IgD-negative memory B cell (primary cell): ENCODE measurements around the gene TTC32. TPM values are rescaled to one million over a fixed set of nuclear protein-coding genes. Genes with fewer than 3 reads are reported as not detected.

Source experiments
- H3K27ac Mint-ChIP-seq, 3 donors: one replicate each; pipeline ENCODE4 v1.8.0; 2020 to 2022; ENCODE audit warnings: mild to moderate bottlenecking in 3 of 3, mixed read lengths in 3 of 3, moderate library complexity in 1 of 3
- H3K27me3 Mint-ChIP-seq: one replicate; pipeline ENCODE4 v1.8.0; 2021; ENCODE audit warnings: mixed read lengths
- H3K36me3 Mint-ChIP-seq: one replicate; pipeline ENCODE4 v1.8.0; 2020; ENCODE audit warnings: mild to moderate bottlenecking, mixed read lengths
- H3K4me1 Mint-ChIP-seq, 3 donors: one replicate each; pipeline ENCODE4 v1.8.0; 2020 to 2022; ENCODE audit warnings: mixed read lengths in 3 of 3, mild to moderate bottlenecking in 1 of 3
- H3K4me3 Mint-ChIP-seq, 4 donors: one replicate each; pipeline ENCODE4 v1.8.0; 2020 to 2022; ENCODE audit warnings: mild to moderate bottlenecking in 4 of 4, mixed read lengths in 4 of 4, moderate library complexity in 3 of 4
- H3K9me3 Mint-ChIP-seq, 3 donors: one replicate each; pipeline ENCODE4 v1.8.0; 2020 to 2021; ENCODE audit warnings: mixed read lengths in 3 of 3, mild to moderate bottlenecking in 1 of 3
- polyA plus RNA-seq: library from polyadenylated mRNA; unstranded; fragments of 300-500 nt; fragmentation: Illumina TruSeq; gene quantifications from one replicate; pipeline ENCODE4 v1.2.3, GENCODE V29; 2021

The TTC32 gene
- polyA plus RNA-seq, 1 donor from 2014 or later, result 18.3 TPM

DNA sequence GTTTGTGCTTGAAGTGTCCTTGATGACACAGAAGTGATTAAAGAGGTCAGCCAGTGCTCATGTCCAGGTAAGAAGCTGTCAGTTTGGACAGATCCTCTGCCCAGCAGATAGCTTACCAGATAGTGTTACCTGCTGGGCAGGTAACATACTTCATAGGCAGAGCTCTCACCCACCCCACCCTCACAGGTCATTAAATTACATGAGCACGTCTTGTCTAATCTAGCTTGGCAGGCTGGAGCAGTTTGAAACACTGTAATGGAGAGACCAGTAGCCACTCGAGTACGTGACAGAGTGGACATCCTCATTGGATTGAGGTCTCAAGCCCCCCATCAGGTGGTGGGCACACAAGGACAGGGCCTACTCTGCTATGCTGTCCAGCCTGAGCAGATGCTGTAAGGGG, 27.1 kb downstream of the TTC32 start:
- peaks cover 3% of the 10 kb centered on the region for H3K36me3 Mint-ChIP-seq
- peaks cover 2 to 4% (median 3%) of the 10 kb centered on the region in 3 donors for H3K4me1 Mint-ChIP-seq
- no peak overlapping the region for H3K27ac Mint-ChIP-seq
- no peak overlapping the region for H3K4me3 Mint-ChIP-seq
- H3K27me3 Mint-ChIP-seq, result no peaks in the 10 kb centered on the region
- H3K9me3 Mint-ChIP-seq, result no peaks in the 10 kb centered on the region

DNA sequence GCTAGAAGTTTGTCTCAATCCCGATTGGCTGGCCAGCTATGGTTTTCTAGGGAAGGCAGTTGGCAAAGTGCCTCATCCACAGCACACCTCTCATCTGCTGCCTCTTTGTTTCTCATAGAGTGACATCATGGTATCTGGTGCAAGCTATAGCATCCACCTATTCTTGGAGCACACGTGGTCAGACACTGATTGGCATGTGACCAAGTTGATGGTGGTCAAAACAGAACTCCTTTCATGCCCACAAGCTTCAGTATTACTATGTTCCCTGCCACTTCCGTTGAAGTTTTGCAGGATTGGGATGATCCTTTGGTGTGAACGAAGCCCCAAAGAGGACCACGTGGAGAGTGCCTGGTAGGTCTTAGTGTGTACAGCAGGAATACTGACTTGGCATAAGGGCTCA, 28.8 kb downstream of the TTC32 start:
- Mint-ChIP-seq H3K9me3 (no peaks in the 10 kb centered on the region), H3K4me3 (no peak overlapping the region), H3K27me3 (no peaks in the 10 kb centered on the region), H3K4me1 (peaks cover 10 to 17% (median 14%) of the 10 kb centered on the region in 3 donors), H3K27ac (no peak overlapping the region), H3K36me3 (peaks cover 3% of the 10 kb centered on the region)

DNA sequence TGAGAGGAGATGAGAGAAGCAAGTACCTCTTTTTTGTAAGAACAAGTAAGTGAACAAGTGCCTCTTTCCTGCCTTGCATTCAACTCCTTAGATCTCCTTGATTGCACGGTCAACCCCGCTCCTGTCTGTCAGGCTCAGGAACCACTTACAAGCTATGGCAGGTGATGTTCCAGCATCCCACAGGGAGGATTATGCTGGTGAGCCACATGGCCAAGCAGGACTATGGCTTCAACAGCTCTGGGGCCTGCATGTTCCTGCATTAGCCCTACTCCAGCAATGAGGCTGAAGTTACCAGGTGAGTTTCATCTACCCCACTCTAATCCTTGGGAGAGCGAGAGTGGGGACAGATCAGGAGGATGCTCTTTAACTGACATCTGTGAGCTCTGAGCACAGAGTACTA, 29.5 kb downstream of the TTC32 start:
- Mint-ChIP-seq H3K27ac (no peak overlapping the region), H3K4me3 (no peak overlapping the region), H3K4me1 (peaks cover 14 to 18% (median 15%) of the 10 kb centered on the region in 3 donors), H3K36me3 (no peaks in the 10 kb centered on the region), H3K27me3 (no peaks in the 10 kb centered on the region), H3K9me3 (no peaks in the 10 kb centered on the region)

DNA sequence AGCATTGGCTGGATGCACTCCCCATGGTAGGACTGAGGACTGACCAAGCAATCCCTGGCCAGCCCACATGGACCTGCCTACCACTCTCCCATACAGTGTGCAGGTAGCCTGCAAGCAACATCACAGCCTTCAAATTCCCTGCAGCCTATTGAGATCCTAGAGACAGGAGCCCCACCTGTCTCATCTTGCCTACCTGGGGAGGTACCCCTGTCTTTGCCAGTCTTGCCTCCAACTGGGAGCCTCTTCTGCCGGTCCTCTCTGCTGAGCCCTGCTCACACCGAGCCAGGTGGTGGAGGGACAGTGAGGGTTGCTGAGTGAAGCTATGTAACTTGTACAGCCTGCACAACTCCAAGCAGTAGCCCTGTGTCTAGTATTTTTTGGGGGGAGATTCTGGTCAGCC, 29.9 kb downstream of the TTC32 start:
- Mint-ChIP-seq H3K27ac (no peak overlapping the region), H3K9me3 (no peaks in the 10 kb centered on the region), H3K36me3 (no peaks in the 10 kb centered on the region), H3K27me3 (no peaks in the 10 kb centered on the region), H3K4me1 (peaks cover 14 to 18% (median 15%) of the 10 kb centered on the region in 3 donors), H3K4me3 (no peak overlapping the region)

DNA sequence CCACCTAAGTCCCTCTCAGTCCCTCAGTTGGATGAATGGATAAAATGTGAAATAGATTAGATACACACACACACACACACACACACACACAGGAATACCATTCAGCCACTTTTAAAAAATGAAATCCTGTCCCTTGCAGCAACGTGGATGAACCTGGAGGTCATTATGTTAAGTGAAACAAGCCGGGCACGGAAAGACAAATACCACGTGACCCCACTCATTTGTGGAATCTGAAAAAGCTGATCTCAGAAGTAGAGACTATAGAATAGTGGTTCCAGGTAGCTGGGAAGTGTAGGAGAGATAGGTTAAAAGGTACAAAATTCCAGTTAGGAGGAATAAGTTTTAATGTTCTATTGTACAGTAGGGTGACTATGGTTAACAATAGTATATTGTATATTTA, 31.0 kb downstream of the TTC32 start:
- H3K27ac Mint-ChIP-seq, result no peak overlapping the region
- peaks cover 14 to 18% (median 15%) of the 10 kb centered on the region in 3 donors for H3K4me1 Mint-ChIP-seq
- no peaks in the 10 kb centered on the region for H3K36me3 Mint-ChIP-seq
- peak overlapping the region in 1 of 4 donors; percentile 95 for H3K4me3 Mint-ChIP-seq
- H3K9me3 Mint-ChIP-seq, result no peaks in the 10 kb centered on the region
- no peaks in the 10 kb centered on the region for H3K27me3 Mint-ChIP-seq

DNA sequence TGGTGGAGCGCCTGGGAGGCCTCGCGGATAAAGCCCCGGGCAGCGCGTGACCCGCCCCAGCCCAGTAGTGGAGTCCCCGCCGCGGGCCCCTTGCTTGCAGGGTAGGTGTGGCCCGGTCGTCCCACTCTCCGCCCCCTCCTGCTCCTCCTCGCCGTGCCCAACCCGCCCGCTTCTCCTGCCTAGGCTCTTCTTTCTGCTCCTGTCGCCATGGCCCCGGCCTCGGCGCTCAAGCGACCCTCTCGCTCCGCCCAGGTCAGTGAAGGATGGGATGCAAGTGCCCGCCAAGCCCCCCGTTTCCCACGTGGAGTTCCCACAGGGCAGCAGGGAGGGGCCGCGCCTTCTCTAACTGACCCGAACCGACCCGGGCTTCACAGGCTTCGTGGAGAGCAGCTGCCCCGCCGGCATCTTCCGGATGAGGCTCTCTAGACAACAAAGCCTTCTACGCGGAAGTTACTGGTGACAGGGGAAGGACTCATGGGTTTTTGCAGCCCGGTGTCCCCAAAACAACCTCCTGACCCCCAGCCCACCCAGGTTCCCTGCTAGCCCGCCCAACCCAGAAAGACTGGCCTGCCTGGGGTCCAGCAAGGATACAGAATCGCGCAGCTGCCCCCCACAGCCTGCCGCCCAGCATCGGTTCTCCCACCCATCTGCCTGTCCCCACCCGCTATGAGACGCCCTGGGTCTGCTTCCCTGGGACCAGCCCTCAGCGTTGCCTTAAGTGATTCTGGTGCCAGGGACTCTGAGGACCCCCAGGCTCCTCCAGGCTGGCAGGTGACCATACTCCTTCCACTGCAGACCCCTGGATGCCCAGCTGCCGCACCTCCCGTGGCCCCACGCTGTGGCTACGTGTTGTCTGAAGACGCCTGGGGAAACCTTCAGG, 32.8 kb downstream of the TTC32 start:
- Mint-ChIP-seq H3K36me3 (no peaks in the 10 kb centered on the region), H3K4me3 (peak overlapping the region; percentile 93 to 100 (median 97)), H3K4me1 (peaks cover 14 to 18% (median 15%) of the 10 kb centered on the region in 3 donors), H3K27ac (peak overlapping the region; percentile 82 to 98 (median 89)), H3K27me3 (no peaks in the 10 kb centered on the region), H3K9me3 (no peaks in the 10 kb centered on the region)

DNA sequence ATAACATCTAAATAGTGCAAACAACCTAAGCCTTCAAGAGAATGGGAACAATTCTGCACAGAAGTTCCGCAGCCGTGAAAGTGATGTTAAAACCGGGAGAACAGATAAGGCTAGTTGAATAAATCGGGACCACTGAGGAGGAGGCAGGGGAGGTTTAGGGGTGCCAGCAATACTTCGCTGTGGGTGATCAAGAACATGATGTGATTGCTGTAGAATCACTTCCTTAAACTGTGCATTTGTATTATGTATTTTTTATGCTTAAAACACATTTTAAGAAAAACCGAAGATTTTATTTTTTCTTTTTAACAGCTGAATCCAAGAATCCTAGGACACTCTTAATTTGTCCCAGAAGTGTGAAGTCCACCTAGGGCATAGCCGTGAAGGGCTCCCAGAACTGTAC, 33.6 kb downstream of the TTC32 start:
- no peaks in the 10 kb centered on the region for H3K9me3 Mint-ChIP-seq
- H3K27me3 Mint-ChIP-seq, result no peaks in the 10 kb centered on the region
- H3K4me3 Mint-ChIP-seq, result peak overlapping the region; percentile 93 to 100 (median 97)
- H3K27ac Mint-ChIP-seq, result peak overlapping the region; percentile 1 to 82 (median 16)
- no peaks in the 10 kb centered on the region for H3K36me3 Mint-ChIP-seq
- H3K4me1 Mint-ChIP-seq, result peaks cover 14 to 18% (median 15%) of the 10 kb centered on the region in 3 donors

DNA sequence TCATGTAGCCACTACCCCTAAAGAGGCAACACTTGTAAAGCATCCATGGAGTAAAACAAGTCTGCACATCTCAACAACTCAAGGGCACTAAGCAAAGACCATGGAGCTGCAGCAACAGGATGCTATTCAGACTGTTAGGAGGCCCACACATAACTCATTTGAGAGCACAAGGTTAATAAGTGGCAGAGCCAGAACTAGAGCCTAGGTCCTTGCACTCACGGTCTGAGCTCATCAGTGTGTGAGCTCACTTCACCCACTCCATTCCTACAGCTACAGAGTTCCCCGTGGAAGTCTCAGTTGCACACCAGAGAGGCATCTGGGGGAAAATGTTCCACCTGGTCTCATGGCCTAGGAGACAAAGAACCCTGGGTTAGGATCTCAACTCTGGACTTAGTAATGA, 35.0 kb downstream of the TTC32 start:
- Mint-ChIP-seq H3K27me3 (peaks cover 1% of the 10 kb centered on the region), H3K36me3 (no peaks in the 10 kb centered on the region), H3K9me3 (no peaks in the 10 kb centered on the region), H3K27ac (peak overlapping the region in 1 of 3 donors; percentile 8), H3K4me3 (peak overlapping the region in 1 of 4 donors; percentile 9), H3K4me1 (peaks cover 14 to 18% (median 15%) of the 10 kb centered on the region in 3 donors)

DNA sequence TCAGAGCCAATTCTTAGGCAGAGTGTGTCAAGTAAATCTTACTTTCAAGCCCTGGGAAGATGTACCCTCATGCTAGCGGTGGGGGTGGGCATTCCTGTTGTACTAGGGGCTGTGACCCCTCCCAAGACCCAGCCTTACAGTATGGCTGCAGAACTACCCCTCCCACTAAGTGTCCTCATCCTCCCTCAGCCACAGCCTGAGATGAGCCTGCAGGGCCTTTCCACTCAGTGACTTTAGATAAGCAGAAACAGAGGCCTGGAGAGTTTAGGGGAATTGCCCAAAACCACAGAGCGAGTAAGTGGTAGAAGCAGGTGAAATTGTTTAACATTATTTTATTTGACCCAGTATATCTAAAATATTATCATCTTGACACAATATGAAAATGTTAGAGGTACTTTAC, 36.6 kb downstream of the TTC32 start:
- no peaks in the 10 kb centered on the region for H3K9me3 Mint-ChIP-seq
- peaks cover 12 to 18% (median 15%) of the 10 kb centered on the region in 3 donors for H3K4me1 Mint-ChIP-seq
- no peak overlapping the region for H3K4me3 Mint-ChIP-seq
- peak overlapping the region in 1 of 3 donors; percentile 57 for H3K27ac Mint-ChIP-seq
- H3K27me3 Mint-ChIP-seq, result peaks cover 3% of the 10 kb centered on the region
- H3K36me3 Mint-ChIP-seq, result no peaks in the 10 kb centered on the region

DNA sequence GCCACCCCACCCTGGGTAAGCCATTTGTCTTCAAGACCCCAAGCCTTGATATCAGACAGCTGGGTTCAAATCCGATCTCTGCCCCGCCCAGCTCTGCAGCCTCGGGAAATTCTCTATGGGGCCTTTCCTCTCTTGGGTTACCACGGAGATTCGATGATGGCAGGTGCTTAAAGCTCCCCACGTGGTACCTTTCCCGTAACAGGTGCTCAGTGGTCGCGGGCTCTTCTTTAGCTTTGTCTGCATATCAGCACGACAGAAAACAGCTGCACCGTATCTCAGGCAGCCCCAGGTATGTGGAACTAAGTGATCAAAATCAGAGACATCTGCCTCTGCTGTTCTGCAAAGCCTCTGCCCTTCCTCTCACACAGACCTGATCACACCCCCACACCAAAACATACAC, 37.4 kb downstream of the TTC32 start:
- H3K4me1 Mint-ChIP-seq, result peaks cover 7 to 12% (median 9%) of the 10 kb centered on the region in 3 donors
- no peak overlapping the region for H3K4me3 Mint-ChIP-seq
- peaks cover 3% of the 10 kb centered on the region for H3K27me3 Mint-ChIP-seq
- H3K9me3 Mint-ChIP-seq, result no peaks in the 10 kb centered on the region
- no peaks in the 10 kb centered on the region for H3K36me3 Mint-ChIP-seq
- H3K27ac Mint-ChIP-seq, result no peak overlapping the region

DNA sequence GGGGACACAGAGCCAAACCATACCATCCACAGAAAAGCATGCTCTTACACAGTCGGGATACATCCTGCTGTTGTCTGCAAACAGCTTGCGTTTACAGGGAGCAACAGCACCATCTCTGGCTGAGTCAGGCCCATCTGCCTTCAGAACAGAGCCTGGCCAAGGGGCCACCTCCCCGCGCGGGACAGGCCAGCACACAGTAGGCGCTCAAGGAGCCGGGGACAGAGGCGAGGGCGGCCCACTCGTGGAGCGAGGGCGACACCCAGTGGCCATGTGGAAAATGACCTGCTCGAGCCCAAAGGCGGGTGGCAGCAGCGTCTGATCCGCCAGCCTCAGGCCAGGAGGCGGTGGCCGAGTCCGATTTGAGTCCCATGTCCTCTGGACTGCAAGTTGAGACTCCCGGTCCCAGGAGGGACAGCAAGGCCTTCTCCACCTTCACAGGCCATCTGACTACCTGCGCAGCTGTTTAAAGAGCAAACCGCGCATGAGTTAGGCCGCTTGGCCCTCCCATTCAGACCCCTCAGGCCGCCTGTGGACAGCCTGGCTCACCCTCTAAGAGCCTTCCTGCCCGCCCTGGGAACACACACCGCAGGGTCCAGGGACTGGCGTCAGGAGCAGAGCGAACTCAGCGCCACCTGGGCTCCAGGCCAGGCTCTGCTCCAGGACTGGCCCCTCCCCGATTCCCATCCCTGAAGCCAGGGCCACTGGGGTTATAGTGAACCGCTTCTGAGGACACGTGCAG, 38.3 kb downstream of the TTC32 start:
- H3K27ac Mint-ChIP-seq, result no peak overlapping the region
- H3K27me3 Mint-ChIP-seq, result peaks cover 4% of the 10 kb centered on the region
- peak overlapping the region in 1 of 4 donors; percentile 27 for H3K4me3 Mint-ChIP-seq
- H3K4me1 Mint-ChIP-seq, result peaks cover 0 to 7% (median 6%) of the 10 kb centered on the region in 3 donors
- no peaks in the 10 kb centered on the region for H3K9me3 Mint-ChIP-seq
- H3K36me3 Mint-ChIP-seq, result no peaks in the 10 kb centered on the region

DNA sequence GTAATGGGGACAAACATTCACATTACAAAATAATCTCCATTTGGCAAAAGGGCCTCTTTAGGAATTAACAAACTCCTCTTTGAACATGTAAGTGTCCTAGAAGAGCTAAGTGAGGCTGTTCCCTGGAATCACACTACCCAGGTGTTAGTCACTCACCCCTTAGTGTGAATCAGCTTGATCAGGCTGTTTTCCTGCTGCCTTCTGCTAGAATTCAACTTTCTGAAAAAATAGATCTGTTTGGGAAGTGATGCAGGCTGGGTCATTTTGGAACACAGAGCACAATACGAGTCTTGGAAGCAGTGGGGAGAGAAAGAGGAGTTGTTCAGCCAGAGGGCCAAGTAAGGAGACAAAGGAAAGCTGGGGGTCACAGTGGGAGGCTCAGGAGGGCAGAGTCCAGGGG, 40.0 kb downstream of the TTC32 start:
- Mint-ChIP-seq H3K27me3 (peaks cover 11% of the 10 kb centered on the region), H3K9me3 (no peaks in the 10 kb centered on the region), H3K36me3 (no peaks in the 10 kb centered on the region), H3K27ac (no peak overlapping the region), H3K4me1 (no peaks in the 10 kb centered on the region), H3K4me3 (no peak overlapping the region)

DNA sequence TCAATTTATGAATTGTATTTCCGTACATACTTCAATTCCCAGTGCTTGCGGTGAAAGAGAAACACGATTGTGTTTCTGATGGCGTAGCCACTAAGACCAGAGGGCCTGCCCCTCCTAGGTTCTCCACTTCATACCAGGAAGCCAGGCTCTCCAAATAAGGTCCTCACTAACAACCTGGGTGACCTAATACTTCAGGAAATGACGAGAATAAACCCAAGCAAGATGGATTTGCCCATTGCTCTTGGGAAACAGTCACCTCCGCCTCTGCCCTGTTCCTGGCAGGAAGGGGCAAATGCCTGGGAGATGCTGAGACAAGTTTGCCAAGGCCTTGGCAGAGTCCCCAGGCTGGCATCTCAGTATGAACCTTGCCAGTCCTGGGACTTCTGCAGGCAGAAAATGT, 41.8 kb downstream of the TTC32 start:
- no peaks in the 10 kb centered on the region for H3K36me3 Mint-ChIP-seq
- H3K27me3 Mint-ChIP-seq, result peaks cover 14% of the 10 kb centered on the region
- no peaks in the 10 kb centered on the region for H3K9me3 Mint-ChIP-seq
- H3K4me3 Mint-ChIP-seq, result no peak overlapping the region
- H3K27ac Mint-ChIP-seq, result no peak overlapping the region
- no peaks in the 10 kb centered on the region for H3K4me1 Mint-ChIP-seq

DNA sequence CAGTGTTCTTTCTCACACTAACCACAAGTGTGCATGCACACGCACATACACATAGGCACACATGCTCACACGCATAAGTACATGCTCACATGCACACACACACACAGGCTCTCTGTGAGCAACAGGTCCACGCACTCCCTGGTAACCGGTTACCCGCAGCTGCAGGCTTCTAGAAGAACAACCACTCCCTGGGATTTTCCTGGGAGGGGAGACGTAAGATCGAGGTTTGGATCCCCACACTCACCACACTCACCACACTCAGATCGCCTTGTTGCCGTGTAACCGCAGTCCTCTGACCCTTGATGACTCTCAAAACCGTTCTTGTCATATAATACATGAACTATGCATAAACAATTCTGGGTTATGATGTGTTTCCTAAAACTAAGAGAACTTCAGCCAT, 42.2 kb downstream of the TTC32 start:
- H3K4me3 Mint-ChIP-seq, result no peak overlapping the region
- no peaks in the 10 kb centered on the region for H3K36me3 Mint-ChIP-seq
- H3K27ac Mint-ChIP-seq, result no peak overlapping the region
- H3K9me3 Mint-ChIP-seq, result no peaks in the 10 kb centered on the region
- H3K27me3 Mint-ChIP-seq, result peaks cover 14% of the 10 kb centered on the region
- no peaks in the 10 kb centered on the region for H3K4me1 Mint-ChIP-seq

DNA sequence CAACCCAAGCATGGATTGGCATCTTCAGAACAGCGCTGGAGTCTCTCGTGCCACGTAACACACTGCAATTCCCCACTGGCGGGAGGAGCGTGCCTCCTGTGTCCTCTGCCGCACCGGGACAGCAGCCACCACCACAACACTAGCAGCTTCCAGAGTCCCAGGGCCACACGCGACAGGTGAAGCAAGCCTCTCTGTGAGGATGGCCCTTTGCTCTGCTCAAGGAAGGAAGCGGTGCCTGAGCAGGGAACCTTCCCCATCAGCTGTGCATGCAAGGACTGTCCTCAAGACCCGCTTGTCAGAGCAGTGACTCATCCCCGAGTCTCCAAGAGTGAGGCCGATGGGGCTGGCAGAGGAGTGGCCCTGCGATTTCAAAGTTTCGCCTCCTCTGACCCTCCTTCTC, 44.0 kb downstream of the TTC32 start:
- Mint-ChIP-seq H3K27ac (no peak overlapping the region), H3K4me1 (no peaks in the 10 kb centered on the region), H3K9me3 (no peaks in the 10 kb centered on the region), H3K36me3 (no peaks in the 10 kb centered on the region), H3K4me3 (no peak overlapping the region), H3K27me3 (peaks cover 13% of the 10 kb centered on the region)
